ENCODE measurements around the gene TBC1D19. TPM values are rescaled to one million over a fixed set of nuclear protein-coding genes. Genes with fewer than 3 reads are reported as not detected.
"Not testable (repeated sequence)": the region's sequence is repeated elsewhere in the genome, so short reads cannot be mapped to it uniquely, and the experiment has no call there.

The TBC1D19 gene
- total RNA-seq, 1 donor from 2014 or later, result 17.2 TPM

DNA sequence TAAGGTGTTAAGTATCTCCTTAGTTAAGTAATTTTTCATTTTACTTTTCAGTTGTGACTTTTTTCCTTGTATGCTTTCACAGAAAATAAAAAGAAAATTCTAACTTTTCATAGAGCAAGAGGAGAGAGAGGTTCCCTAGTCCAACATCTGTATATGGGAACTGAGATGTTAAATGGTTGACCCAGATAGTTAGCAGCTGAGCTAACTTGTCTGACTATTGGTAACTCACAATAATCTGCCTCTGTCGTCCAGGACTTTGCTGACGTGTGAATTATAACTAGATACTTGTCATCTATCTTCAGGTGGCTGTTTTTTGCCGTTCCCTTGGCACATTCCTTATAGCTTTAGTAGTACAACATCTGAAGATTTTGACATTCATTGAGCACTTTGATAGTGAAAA, 29.9 kb downstream of the TBC1D19 start:
- TF ChIP-seq CTCF (IDR thresholded peaks at IDR 0.05; ENCODE audit: insufficient read depth, low read length, poor library complexity, severe bottlenecking), result no peak
- no peak for DNase-seq (ENCODE audit: low read depth)
- H3K36me3 ChIP-seq (ENCODE audit: control insufficient read depth, insufficient read depth, low read length), result no peaks in the 10 kb centered on the region
- no peaks in the 10 kb centered on the region for H3K27me3 ChIP-seq (ENCODE audit: control insufficient read depth, insufficient read depth, low read length)
- no peak overlapping the region for H3K4me3 ChIP-seq (ENCODE audit: low read depth, low read length)

DNA sequence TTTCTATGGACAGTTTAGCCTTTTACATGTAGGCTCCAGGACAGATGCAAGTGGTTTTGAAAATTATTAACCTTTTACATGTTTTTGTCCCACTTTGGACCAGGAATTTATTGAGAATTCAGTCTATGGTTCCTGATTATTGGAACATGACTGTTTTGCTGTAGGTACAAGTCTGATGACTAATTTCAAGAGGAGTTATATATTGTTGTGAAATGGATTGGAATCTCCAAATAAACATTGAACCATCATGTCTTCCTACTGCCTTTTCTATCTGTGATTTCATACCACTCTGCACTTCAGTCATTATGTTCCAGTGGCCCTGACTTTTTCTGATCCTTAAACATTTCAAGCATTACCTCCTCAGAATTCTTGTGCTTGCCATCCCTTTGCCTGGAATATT, 35.9 kb downstream of the TBC1D19 start:
- H3K27me3 ChIP-seq (ENCODE audit: control insufficient read depth, insufficient read depth, low read length), result no peaks in the 10 kb centered on the region
- H3K4me3 ChIP-seq (ENCODE audit: low read depth, low read length), result no peak overlapping the region
- H3K36me3 ChIP-seq (ENCODE audit: control insufficient read depth, insufficient read depth, low read length), result no peaks in the 10 kb centered on the region
- no peak for TF ChIP-seq CTCF (IDR thresholded peaks at IDR 0.05; ENCODE audit: insufficient read depth, low read length, poor library complexity, severe bottlenecking)
- peak; percentile 19 for DNase-seq (ENCODE audit: low read depth)

DNA sequence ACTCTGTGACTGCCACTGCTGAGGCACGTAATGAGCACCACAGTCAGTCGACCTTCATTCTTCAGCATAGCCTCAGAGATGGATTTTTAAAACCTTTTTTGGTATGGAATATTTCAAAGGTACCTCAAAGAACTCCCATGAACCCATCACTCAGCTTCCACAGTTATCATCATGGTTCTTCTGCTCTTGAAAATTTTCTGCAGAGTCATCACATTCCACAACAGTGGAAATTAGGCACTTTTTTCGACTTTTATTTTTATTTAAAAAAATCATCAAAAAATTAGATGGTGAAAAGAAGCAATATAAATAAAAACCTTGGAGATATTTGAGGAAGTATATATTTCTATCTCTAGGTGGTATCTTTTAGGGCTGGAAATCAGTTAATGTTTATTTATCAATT, 37.5 kb downstream of the TBC1D19 start:
- H3K4me3 ChIP-seq (ENCODE audit: low read depth, low read length), result no peak overlapping the region
- DNase-seq (ENCODE audit: low read depth), result no peak
- no peak for TF ChIP-seq CTCF (IDR thresholded peaks at IDR 0.05; ENCODE audit: insufficient read depth, low read length, poor library complexity, severe bottlenecking)
- H3K36me3 ChIP-seq (ENCODE audit: control insufficient read depth, insufficient read depth, low read length), result no peaks in the 10 kb centered on the region
- H3K27me3 ChIP-seq (ENCODE audit: control insufficient read depth, insufficient read depth, low read length), result no peaks in the 10 kb centered on the region

DNA sequence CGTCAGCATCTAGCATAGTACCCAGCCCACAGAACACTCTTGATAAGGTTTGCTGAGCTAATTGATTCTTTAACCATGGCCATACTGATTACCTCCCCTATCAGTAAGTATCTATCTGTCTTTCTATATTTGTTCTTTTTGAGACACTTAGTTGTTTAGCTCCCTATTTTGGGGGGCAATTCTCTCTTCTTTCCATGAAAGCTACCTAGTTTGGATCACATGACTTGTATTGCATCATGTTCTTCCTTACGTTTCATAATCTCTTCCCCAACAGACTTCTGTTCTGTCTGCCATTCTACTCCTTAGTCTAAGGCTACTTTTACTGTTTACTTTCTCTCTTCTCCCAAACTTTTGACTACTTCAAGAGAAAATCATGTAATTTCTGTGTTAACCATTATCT, 39.0 kb downstream of the TBC1D19 start:
- H3K36me3 ChIP-seq (ENCODE audit: control insufficient read depth, insufficient read depth, low read length), result no peaks in the 10 kb centered on the region
- H3K4me3 ChIP-seq (ENCODE audit: low read depth, low read length), result no peak overlapping the region
- H3K27me3 ChIP-seq (ENCODE audit: control insufficient read depth, insufficient read depth, low read length), result no peaks in the 10 kb centered on the region
- DNase-seq (ENCODE audit: low read depth), result no peak
- no peak for TF ChIP-seq CTCF (IDR thresholded peaks at IDR 0.05; ENCODE audit: insufficient read depth, low read length, poor library complexity, severe bottlenecking)

- H3K4me3 ChIP-seq (ENCODE audit: low read depth, low read length); DNase-seq (ENCODE audit: low read depth); H3K27me3 ChIP-seq (ENCODE audit: control insufficient read depth, insufficient read depth, low read length); H3K36me3 ChIP-seq (ENCODE audit: control insufficient read depth, insufficient read depth, low read length): not testable (repeated sequence)
These were observed 42.8 kb downstream of the TBC1D19 start for GRCh38 chr4:26626658-26627057.

- TF ChIP-seq CTCF (IDR thresholded peaks at IDR 0.05; ENCODE audit: insufficient read depth, low read length, poor library complexity, severe bottlenecking), result no peak
- H3K4me3 ChIP-seq (ENCODE audit: low read depth, low read length), result no peak overlapping the region
- H3K27me3 ChIP-seq (ENCODE audit: control insufficient read depth, insufficient read depth, low read length), result no peaks in the 10 kb centered on the region
- H3K36me3 ChIP-seq (ENCODE audit: control insufficient read depth, insufficient read depth, low read length), result no peaks in the 10 kb centered on the region
- no peak for DNase-seq (ENCODE audit: low read depth)
These were observed 49.0 kb downstream of the TBC1D19 start for GRCh38 chr4:26632916-26633315.
